Epithelial cell of proximal tubule (primary cell): Measurements from ENCODE around the gene BBS12. TPM values are rescaled to one million over a fixed set of nuclear protein-coding genes. Genes with fewer than 3 reads are reported as not detected.

Experiments used
- DNase-seq: peaks from one replicate; pipeline ENCODE4 v3.0.0-alpha.2; 2011; ENCODE audit warnings: low read depth
- H3K4me3 ChIP-seq: 2 replicates; pipeline ENCODE4 v1.5.1; 2011; ENCODE audit warnings: low read depth, mild to moderate bottlenecking, low read length
- CTCF ChIP-seq: conservative IDR thresholded peaks from 2 replicates; pipeline ENCODE4 v1.5.1; 2012; ENCODE audit warnings: low read depth, mild to moderate bottlenecking, low read length
- total RNA-seq: library from RNA; depleted of rRNA; stranded (reverse); fragments of >200 nt; gene quantifications from 2 replicates; pipeline ENCODE4 v1.2.3, GENCODE V29; 2015

BBS12 gene
- total RNA-seq, 1 donor from 2014 or later = 3.5 TPM

GRCh38 chr4:122705009-122705408 lies 27.5 kb upstream of the BBS12 start:
- no peak for DNase-seq

GRCh38 chr4:122705547-122706117 lies 26.9 kb upstream of the BBS12 start:
- no peak for DNase-seq
- no peak overlapping the region for H3K4me3 ChIP-seq
- no peak for TF ChIP-seq CTCF

More at GRCh38 chr4:122705009-122705408, 27.5 kb upstream of the BBS12 start:
- H3K4me3 ChIP-seq = no peak overlapping the region
- TF ChIP-seq CTCF = no peak

- TF ChIP-seq CTCF = no peak
- DNase-seq = no peak
- no peak overlapping the region for H3K4me3 ChIP-seq
Measured at GRCh38 chr4:122706511-122706910, 26.0 kb upstream of the BBS12 start.

GRCh38 chr4:122707497-122707896 lies 25.0 kb upstream of the BBS12 start:
- TF ChIP-seq CTCF = no peak
- DNase-seq = no peak
- H3K4me3 ChIP-seq = no peak overlapping the region

- TF ChIP-seq CTCF = no peak
- no peak overlapping the region for H3K4me3 ChIP-seq
- DNase-seq = no peak
Measured at GRCh38 chr4:122709236-122709635, 23.3 kb upstream of the BBS12 start.

- H3K4me3 ChIP-seq = no peak overlapping the region
- TF ChIP-seq CTCF = no peak
Measured at GRCh38 chr4:122710434-122711308, 21.8 kb upstream of the BBS12 start.

More at GRCh38 chr4:122710434-122711308, 21.8 kb upstream of the BBS12 start:
- DNase-seq = no peak
